ENCODE data around the gene OPA3. TPM values are rescaled to one million over a fixed set of nuclear protein-coding genes. Genes with fewer than 3 reads are reported as not detected.
A peak's percentile ranks its signal among the peaks of the same experiment; 100 is the strongest.
"Not testable (repeated sequence)": the region's sequence is repeated elsewhere in the genome, so short reads cannot be mapped to it uniquely, and the experiment has no call there.

The OPA3 gene
- total RNA-seq, 2 donors from 2014 or later = 7.2 to 14.5 TPM

GRCh38 chr19:45514376-45515051 lies 70.1 kb downstream of the OPA3 start:
- Histone ChIP-seq H3K4me1 (replicated peaks) (peaks cover 25% of the 10 kb centered on the region), H3K36me3 (peaks cover 0 to 10% of the 10 kb centered on the region in 2 donors), H3K27me3 (replicated peaks; ENCODE audit: insufficient read depth) (no peaks in the 10 kb centered on the region), H3K9me3 (no peaks in the 10 kb centered on the region), H3K27ac (peak overlapping the region; percentile 66), H3K4me3 (no peak overlapping the region)
- no peak for DNase-seq (ENCODE audit: low spot score)
- TF ChIP-seq POLR2A (IDR thresholded peaks at IDR 0.05) (no peak), CTCF (IDR thresholded peaks at IDR 0.05) (no peak), POLR2AphosphoS5 (IDR thresholded peaks at IDR 0.05) (no peak)
- intact Hi-C loops (cut with DNase I) = no loop called here
- WGBS = 56% methylated on average over 12 of the region's 13 CpGs

DNA sequence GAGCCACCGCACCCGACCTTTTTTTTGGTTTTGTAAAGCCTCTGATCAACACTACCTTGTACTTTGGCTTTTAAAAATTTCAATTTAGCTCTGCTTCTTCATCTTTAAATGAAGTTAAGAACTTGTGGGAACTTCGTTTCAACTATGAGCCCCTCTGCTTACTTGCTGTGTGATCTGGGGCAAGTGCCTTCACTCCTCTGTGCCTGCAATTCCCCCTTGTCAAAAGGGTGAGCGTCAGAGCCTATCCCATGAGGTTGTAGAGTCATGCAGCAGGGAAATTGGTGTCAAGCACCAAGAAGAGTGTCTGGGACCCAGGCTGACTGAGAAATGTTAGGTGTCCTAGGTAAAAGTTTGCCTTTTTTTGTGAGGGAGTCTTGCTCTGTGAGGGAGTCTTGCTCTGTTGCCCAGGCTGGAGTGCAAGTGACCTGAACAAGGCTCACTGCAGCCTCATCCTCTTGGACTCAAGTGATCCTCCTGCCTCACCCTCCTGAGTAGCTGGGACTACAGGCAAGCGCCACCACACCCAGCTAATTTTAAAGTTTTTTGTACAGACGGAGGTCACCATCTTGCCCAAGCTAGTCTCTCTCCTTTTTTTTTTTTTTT lies 71.6 kb downstream of the OPA3 start:
- TF ChIP-seq CTCF (IDR thresholded peaks at IDR 0.05) (no peak), POLR2AphosphoS5 (IDR thresholded peaks at IDR 0.05) (no peak), POLR2A (IDR thresholded peaks at IDR 0.05) (no peak)
- Histone ChIP-seq H3K4me1 (replicated peaks) (peaks cover 26% of the 10 kb centered on the region), H3K27me3 (replicated peaks; ENCODE audit: insufficient read depth) (no peaks in the 10 kb centered on the region), H3K4me3 (no peak overlapping the region), H3K9me3 (no peaks in the 10 kb centered on the region), H3K36me3 (no peaks in the 10 kb centered on the region), H3K27ac (peak overlapping the region in 1 of 2 donors; percentile 66)
- no peak for DNase-seq (ENCODE audit: low spot score)
- intact Hi-C loops (cut with DNase I) = no loop called here
- 93% methylated on average over 6 of the region's 6 CpGs for WGBS

DNA sequence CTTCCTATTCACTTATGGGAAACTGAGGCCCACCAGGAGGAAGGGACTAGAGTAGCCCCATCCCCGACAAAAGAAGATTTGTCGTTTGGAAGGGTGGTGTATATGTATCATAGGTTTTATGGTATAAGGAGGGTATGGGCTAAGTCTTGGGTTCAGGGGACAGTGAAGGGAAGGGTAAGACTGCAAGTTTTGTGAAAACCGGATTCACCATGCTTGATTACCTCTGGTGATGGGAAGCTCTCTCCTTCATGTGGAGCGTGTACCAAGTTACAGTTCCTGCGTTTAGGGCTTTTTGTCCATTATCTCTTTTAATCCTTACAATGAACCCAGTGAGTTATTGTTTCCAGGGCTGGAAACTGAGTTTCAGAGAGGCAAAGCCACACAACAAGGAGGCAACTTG lies 73.5 kb downstream of the OPA3 start:
- Histone ChIP-seq H3K9me3 (no peaks in the 10 kb centered on the region), H3K4me3 (no peak overlapping the region), H3K4me1 (replicated peaks) (peaks cover 26% of the 10 kb centered on the region), H3K27ac (peak overlapping the region; percentile 21 to 95), H3K36me3 (no peaks in the 10 kb centered on the region), H3K27me3 (replicated peaks; ENCODE audit: insufficient read depth) (no peaks in the 10 kb centered on the region)
- intact Hi-C loops (cut with DNase I) = no loop called here
- DNase-seq (ENCODE audit: low spot score) = no peak
- no peak for TF ChIP-seq CTCF (IDR thresholded peaks at IDR 0.05)
- no peak for TF ChIP-seq POLR2AphosphoS5 (IDR thresholded peaks at IDR 0.05)
- TF ChIP-seq POLR2A (IDR thresholded peaks at IDR 0.05) = no peak
- WGBS = 93% methylated on average over 5 of the region's 5 CpGs

DNA sequence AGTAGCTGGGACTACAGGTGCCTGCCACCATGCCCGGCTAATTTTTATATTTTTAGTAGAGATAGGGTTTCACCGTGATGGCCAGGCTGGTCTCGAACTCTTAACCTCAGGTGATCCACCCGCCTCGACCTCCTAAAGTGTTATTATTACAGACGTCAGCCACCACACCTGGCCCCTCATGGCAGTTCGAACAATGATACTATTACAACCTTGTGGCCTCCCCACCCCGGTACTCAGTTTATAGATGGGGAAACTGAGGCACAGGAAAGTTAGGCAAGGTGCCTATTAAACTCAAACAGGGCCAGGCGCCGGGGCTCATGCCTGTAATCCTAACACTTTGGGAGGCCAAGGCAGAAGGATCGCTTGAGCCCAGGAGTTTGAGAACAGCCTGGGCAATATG lies 74.2 kb downstream of the OPA3 start:
- peak overlapping the region; percentile 93 to 95 for H3K27ac ChIP-seq
- DNase-seq (ENCODE audit: low spot score); H3K9me3 ChIP-seq; intact Hi-C loops (cut with DNase I); H3K36me3 ChIP-seq; H3K27me3 ChIP-seq (replicated peaks; ENCODE audit: insufficient read depth): not testable (repeated sequence)
- peaks cover 26% of the 10 kb centered on the region for H3K4me1 ChIP-seq (replicated peaks)
- H3K4me3 ChIP-seq = peak overlapping the region; percentile 82 to 100
- 79% methylated on average over 11 of the region's 11 CpGs for WGBS

DNA sequence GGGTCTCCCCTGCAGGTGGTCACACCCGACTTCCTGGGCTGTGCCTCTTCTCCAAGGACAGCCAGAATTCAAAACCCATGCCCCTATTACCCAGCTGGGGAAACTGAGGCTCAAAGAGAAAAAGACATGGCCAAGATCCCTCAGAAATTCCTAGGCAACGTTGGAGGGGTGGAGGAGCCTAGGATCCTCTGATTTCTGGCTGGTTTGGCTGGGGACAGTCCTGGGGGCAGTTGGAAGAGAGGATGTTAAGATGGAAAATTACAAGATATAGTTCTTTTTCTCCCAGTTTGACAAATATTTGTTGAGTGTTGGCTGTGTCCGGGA lies 74.9 kb downstream of the OPA3 start:
- Histone ChIP-seq H3K36me3 (no peaks in the 10 kb centered on the region), H3K4me3 (peak overlapping the region; percentile 82 to 100), H3K4me1 (replicated peaks) (peaks cover 22% of the 10 kb centered on the region), H3K27me3 (replicated peaks; ENCODE audit: insufficient read depth) (no peaks in the 10 kb centered on the region), H3K9me3 (no peaks in the 10 kb centered on the region), H3K27ac (peak overlapping the region; percentile 93 to 95)
- 3% methylated on average over 3 of the region's 3 CpGs for WGBS
- DNase-seq (ENCODE audit: low spot score) = no peak
- TF ChIP-seq POLR2AphosphoS5 (IDR thresholded peaks at IDR 0.05) = no peak
- TF ChIP-seq CTCF (IDR thresholded peaks at IDR 0.05) = no peak
- TF ChIP-seq POLR2A (IDR thresholded peaks at IDR 0.05) = no peak
- intact Hi-C loops (cut with DNase I) = no loop called here
